Middle frontal gyrus (tissue), 1 donor: ENCODE data around the gene PREX1.

Source experiments
- DNase-seq: peaks from one replicate; pipeline ENCODE4 v3.0.0-alpha.2; 2015; ENCODE audit warnings: low spot score; ENCODE audit errors: extremely low spot score

PREX1 gene

GRCh38 chr20:48642105-48642880, 185.5 kb downstream of the PREX1 start:
- DNase-seq = no peak

- no peak for DNase-seq
Observed at GRCh38 chr20:48640871-48641270, 186.9 kb downstream of the PREX1 start.

DNA sequence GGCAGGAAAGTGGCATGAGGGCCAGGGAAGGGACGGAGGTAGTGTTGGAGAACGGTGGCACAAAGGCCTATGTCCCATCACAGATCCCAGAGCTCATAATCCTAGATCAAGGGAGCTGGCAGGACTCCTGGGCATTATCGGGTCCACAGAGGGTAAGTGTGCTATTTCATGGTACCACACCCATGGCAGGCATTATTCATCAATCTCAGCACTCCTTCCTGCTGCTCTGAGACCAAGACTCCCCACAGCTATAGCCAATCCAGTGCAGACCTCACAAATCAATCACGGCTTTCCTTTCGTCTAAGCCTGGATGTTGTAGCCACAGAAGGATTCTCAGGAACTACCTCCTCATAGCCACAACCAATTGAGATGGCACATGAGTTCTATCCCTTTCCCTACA, 187.9 kb downstream of the PREX1 start:
- DNase-seq = no peak

DNA sequence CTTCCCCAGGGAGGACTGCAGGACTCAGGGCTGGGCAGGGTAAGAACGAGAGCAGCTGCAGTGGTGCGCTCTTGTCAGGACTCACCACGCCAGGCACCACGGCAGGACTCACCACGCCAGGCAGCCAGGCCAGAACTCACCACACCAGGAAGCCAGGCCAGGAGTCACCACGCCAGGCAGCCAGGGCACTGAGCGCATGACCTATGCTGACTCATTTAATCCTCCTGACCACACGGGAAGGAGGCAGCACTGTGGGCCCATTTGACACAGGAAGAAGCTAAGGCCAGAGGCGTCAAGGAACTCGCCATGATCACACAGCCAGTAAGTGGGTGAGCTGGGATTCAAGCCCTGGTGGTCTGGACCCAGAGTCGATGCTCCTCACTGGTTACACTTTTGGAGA, 189.3 kb downstream of the PREX1 start:
- DNase-seq = no peak

DNA sequence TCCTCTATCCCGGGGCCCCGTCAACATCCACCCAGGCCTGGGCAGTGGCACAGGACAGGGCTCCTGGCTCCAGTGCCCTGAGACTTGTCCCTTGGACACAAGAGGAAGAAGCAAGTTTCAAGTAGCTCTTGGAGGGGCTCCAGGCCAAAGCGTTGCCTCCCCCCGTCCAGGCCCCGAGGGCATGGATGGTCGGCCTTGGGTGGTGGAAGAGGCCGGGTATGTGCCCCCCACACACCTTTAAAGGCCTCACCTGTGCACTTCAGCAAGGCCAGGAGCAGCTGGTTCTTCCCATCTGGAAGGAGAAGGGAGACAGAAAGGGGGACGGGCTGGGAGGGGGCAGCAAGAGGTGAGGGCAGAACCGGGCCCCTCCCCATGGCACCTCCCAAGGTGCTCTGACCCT, 190.3 kb downstream of the PREX1 start:
- no peak for DNase-seq

DNA sequence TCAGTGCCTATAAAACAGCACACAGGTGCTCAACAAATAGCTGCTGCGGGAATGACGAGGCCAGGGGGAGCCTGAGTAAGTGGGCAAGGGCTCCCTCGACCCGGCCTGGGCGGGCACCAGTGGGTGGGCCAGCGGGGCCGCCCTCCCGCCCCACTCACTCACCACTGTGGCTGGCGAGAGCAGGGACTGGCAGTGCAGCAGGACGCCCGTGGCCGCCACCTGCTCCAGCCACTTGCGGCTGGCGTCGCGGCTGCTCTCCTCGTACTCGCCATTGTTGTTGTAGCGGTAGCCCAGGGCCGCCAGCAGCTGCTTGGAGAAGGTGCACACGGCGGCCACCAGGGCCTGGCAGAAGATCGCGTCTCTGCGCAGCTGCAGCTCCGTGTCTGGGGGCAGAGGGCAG, 191.5 kb downstream of the PREX1 start:
- no peak for DNase-seq

- peak; percentile 27 for DNase-seq
Observed at GRCh38 chr20:48635791-48636267, 192.0 kb downstream of the PREX1 start.

DNA sequence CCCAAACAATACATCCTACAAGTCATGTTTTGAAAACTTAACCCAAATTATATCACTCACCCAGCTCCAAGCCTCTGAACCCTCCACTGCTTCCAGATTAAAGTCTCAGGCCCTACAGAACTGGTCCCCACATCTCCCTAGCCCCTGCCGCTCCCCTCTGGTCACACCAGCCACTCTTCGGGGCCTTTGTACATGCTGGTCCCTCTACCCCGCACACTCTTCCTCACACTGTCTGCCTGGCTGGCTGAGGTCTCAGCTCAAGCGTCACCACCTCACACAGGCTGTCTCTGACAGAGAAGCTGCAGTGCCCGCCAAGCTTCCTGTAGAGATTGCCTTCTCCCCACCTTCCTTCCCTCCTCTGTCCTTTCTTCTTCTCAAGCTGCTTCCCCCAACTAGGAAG, 192.4 kb downstream of the PREX1 start:
- DNase-seq = no peak

DNA sequence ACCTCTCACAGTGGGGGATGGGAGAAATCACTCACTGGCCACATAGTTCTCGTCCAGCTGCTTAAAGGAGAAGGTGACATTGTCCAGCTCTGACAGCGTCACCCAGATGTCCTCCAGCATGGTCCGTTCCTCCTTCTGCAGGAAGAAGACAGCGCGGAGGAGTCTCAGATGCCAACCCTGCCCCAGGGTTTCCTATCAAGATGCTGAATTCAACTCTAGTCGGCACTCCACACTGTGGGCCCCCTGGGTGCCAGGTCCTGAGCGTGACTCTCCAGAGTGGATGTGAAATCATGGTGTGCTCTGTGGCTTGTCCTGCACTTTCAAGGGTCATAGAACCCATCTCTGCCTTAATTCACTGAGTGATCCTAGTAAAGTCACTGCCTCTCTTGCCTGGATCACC, 193.2 kb downstream of the PREX1 start:
- no peak for DNase-seq

GRCh38 chr20:48633620-48634257, 194.1 kb downstream of the PREX1 start:
- DNase-seq = no peak

DNA sequence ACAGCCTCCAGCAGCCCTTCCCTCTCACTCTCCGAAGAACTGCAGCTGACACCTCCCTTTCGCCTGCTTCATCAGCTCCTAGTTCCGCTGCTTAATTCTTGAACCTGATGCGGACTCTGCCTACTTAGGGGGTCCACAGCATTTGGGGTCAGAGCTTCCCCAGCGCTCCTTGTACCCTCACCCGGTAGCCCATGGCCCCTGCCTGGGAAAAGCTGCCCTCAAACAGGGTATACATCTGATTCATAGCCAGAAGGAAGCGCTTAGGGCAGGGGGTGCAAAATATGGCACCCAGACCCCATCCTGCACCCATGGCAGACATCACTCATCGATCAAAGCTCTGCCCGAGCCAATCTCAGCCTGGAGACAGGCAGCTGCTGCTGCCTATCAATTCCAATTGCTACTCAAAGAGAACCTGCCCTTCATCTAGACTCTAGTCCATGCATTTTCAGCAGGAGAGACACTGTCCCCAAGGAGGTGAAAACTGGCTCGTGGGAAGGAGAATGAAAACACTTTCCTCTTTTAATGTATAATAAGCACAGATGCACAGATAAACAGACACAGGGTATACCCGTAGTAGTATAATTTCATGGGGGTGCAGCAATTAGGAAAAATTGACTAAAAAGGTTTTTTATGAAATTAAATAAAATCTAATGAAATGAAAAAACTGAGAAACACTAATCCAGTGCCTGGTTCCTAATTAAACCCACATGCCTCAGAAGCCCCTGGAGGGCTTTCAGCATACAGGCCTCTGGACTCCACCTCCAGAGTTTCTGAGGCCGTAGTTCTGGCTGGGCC, 194.8 kb downstream of the PREX1 start:
- no peak for DNase-seq

GRCh38 chr20:48632017-48632824, 195.6 kb downstream of the PREX1 start:
- DNase-seq = no peak

DNA sequence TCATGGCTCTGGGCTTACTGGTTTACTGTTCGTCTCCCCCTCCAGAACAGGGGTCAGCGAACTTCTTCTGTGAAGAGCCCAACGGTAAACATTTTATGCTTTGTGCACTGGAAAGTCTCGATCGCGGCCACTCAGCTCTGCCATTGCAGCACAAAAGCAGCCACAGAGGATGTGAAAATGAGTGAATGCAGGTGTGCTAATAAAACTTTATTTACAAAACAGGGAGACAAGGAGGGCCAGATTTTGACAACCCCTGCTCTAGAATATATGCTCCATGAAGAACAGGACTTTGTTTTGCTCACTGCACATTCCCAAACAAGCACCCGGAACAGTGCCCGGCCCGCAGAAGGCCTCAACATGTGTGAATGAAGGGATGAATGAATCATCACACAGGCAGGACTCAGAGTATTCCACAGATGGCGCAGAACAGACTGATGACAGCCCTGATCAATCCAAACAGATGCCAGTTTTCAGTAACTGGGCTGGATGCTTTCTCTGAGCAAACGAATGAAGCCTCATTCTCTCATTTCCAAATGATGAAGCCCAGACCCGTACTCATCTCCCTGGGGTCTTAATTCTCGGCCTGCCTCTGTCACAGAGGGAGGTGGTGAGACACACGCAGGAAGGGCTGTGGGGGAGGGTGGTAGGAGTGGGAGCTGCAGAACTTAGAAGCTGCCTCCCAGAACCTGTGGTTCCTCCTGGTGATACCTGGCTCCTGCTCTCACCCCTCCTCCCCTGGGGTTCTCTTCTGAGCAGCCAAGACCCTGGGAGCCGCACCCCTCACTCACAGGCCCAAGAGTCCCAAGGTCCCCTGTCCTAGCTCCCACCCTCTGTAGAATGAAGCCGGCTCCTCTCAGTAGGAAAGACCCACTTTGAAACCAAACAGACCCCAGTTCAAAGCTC, 196.4 kb downstream of the PREX1 start:
- no peak for DNase-seq

- DNase-seq = no peak
Observed at GRCh38 chr20:48630342-48631075, 197.3 kb downstream of the PREX1 start.

GRCh38 chr20:48629960-48630315, 197.9 kb downstream of the PREX1 start:
- no peak for DNase-seq

DNA sequence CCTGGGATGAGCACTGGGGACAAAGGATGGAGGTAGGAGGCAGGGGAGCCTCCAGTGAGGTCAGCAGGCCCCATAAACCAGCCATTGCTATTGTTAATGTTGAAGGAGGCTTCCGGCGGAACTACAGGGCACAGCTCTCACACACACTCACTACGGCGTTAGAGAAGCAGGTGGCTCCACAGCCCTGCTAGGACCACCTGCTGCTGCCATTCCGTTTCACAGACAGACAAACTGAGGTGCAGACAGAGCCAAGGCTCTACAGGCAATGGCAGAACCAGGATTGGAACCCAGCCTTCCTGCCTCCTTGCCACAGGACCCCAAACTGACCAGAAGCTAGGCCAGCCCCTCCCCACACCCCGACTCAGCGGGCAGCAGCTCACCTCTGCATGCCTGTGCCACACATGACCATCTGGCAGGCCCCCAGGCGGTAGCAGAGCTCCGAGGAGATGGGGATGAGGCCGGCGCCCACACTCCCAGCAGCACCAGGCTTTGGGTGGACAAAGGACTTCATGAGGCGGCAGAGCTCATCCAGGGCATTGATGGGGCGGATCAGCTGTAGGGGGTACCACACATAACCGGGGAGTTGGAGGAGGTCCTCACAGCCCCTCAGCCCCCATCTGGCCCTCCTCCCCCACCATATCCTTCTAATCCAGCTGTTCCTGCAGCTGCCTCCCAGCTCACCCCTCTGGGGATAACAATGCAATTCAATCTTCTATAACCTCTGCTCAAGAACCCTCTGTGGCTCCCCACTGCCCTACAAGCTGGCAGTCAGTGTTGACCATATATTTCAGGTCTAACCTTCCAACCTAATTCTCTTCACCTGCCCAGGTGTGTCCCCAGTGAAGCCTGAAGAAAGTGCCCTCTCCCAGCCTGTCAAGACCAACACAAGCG, 198.5 kb downstream of the PREX1 start:
- DNase-seq = no peak

DNA sequence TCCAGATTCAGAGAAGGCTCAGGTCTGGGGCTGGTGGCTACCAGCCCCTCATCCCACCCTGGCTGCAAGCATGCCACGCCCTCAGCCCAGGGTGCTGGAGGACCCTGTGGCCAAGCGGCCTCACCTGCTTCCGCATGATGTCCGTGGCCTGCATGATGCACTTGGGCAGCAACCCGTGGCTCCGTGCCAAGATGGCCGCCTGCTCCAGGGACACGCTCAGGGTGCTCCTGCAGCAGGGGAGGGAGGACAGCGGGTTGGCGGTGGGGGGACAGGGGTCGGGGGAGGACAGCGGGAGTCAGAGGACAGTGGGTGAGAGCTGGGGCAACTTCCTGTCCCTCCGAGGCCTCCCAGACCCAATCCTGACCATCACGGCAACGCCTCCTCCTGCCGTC, 200.1 kb downstream of the PREX1 start:
- DNase-seq = no peak

DNA sequence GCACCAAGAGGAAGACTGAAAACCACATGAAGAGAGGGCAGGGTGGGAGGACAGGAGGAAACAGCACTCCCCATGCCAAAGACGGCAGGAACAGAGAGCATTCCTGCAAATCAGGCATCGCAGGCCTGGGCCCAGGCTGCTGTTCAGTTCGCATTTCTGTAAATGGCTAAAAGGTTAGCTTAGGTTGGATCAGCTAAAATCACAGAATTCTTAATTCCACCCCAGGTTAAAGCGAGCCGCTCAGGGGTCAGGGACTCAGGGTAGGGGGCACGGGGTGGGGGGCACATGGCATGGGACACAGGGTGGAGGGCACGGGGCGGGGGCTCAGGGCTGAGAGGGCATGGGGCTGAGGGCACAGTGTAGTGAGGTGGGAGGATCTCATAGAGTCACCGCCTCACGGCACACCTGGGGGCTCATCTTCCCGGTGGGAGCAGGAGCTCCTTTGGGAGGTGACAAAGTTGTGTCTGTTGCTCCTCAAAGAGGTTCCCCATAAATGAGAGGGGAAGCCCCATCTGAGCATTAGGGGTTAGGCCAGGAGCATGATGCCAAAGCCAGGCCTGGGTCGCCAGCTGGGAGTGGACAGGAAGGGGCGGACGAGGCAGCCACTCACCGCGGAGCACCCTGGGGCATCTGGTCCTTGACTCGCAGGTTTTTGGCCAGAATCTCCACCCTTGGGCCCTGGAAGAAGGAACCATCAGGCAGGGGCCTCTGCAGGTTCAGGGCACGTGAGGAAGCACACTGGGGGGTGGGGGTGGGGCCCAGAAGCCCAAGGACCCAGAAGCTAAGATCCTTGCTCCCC, 200.7 kb downstream of the PREX1 start:
- no peak for DNase-seq
